Measurements from ENCODE around the gene SLAMF9. TPM values are rescaled to one million over a fixed set of nuclear protein-coding genes. Genes with fewer than 3 reads are reported as not detected.

Gene SLAMF9
- total RNA-seq, 4 donors from 2014 or later: not detected

- WGBS, 2 donors: 89 to 91% methylated on average over 11 of the region's 11 CpGs
- TF ChIP-seq CTCF (IDR thresholded peaks at IDR 0.05) (no peak), POLR2A (IDR thresholded peaks at IDR 0.05) (no peak)
- Histone ChIP-seq H3K4me1 (no peaks in the 10 kb centered on the region), H3K4me3 (replicated peaks in 1 of 3) (no peak overlapping the region), H3K27ac (no peak overlapping the region), H3K36me3 (no peaks in the 10 kb centered on the region), H3K9me3 (no peaks in the 10 kb centered on the region), H3K27me3 (no peaks in the 10 kb centered on the region)
- intact Hi-C loops (cut with DNase I): no loop called here
- no peak for DNase-seq
These were observed 8.1 kb upstream of the SLAMF9 start for GRCh38 chr1:159962176-159962575.

GRCh38 chr1:159961636-159962035, 7.6 kb upstream of the SLAMF9 start:
- TF ChIP-seq POLR2A (IDR thresholded peaks at IDR 0.05) (no peak), CTCF (IDR thresholded peaks at IDR 0.05) (no peak)
- WGBS, 2 donors: 89 to 93% methylated on average over 15 of the region's 15 CpGs

GRCh38 chr1:159960721-159961381, 6.8 kb upstream of the SLAMF9 start:
- Histone ChIP-seq H3K9me3 (no peaks in the 10 kb centered on the region), H3K36me3 (no peaks in the 10 kb centered on the region), H3K27me3 (no peaks in the 10 kb centered on the region), H3K4me3 (replicated peaks in 1 of 3) (no peak overlapping the region), H3K27ac (no peak overlapping the region), H3K4me1 (no peaks in the 10 kb centered on the region)
- TF ChIP-seq POLR2A (IDR thresholded peaks at IDR 0.05) (no peak), CTCF (IDR thresholded peaks at IDR 0.05) (no peak)
- WGBS, 2 donors: 65 to 75% methylated on average over 5 of the region's 5 CpGs
- intact Hi-C loops (cut with DNase I): no loop called here
- DNase-seq: no peak

More at GRCh38 chr1:159961636-159962035, 7.6 kb upstream of the SLAMF9 start:
- Histone ChIP-seq H3K36me3 (no peaks in the 10 kb centered on the region), H3K27me3 (no peaks in the 10 kb centered on the region), H3K4me1 (no peaks in the 10 kb centered on the region), H3K4me3 (replicated peaks in 1 of 3) (no peak overlapping the region), H3K9me3 (no peaks in the 10 kb centered on the region), H3K27ac (no peak overlapping the region)
- no peak for DNase-seq
- intact Hi-C loops (cut with DNase I): no loop called here

- no peak for TF ChIP-seq POLR2A (IDR thresholded peaks at IDR 0.05)
- TF ChIP-seq CTCF (IDR thresholded peaks at IDR 0.05): no peak
- no peak for DNase-seq
- WGBS, 2 donors: 62 to 69% methylated on average over 4 of the region's 4 CpGs
- H3K4me3 ChIP-seq (replicated peaks in 1 of 3): no peak overlapping the region
- H3K27me3 ChIP-seq: no peaks in the 10 kb centered on the region
- no peak overlapping the region for H3K27ac ChIP-seq
- intact Hi-C loops (cut with DNase I): no loop called here
- no peaks in the 10 kb centered on the region for H3K9me3 ChIP-seq
- H3K4me1 ChIP-seq: no peaks in the 10 kb centered on the region
- H3K36me3 ChIP-seq: no peaks in the 10 kb centered on the region
These were observed 5.4 kb upstream of the SLAMF9 start for GRCh38 chr1:159959451-159959850.

- Histone ChIP-seq H3K27me3 (no peaks in the 10 kb centered on the region), H3K27ac (no peak overlapping the region), H3K4me3 (replicated peaks in 1 of 3) (no peak overlapping the region), H3K4me1 (no peaks in the 10 kb centered on the region), H3K9me3 (no peaks in the 10 kb centered on the region), H3K36me3 (no peaks in the 10 kb centered on the region)
- 50 to 55% methylated on average over 3 of the region's 3 CpGs for WGBS, 2 donors
- intact Hi-C loops (cut with DNase I): no loop called here
- no peak for TF ChIP-seq POLR2A (IDR thresholded peaks at IDR 0.05)
- no peak for TF ChIP-seq CTCF (IDR thresholded peaks at IDR 0.05)
- DNase-seq: no peak
These were observed 4.8 kb upstream of the SLAMF9 start for GRCh38 chr1:159958719-159959380.

Measured in thyroid gland (tissue), 4 donors.